Kidney (tissue), 14 donors: ENCODE results near the gene MRTFA. TPM values are rescaled to one million over a fixed set of nuclear protein-coding genes. Genes with fewer than 3 reads are reported as not detected.

Experiments
- DNase-seq, 5 donors: peaks; one replicate each; pipeline ENCODE4 v3.0.0-alpha.2; 2013 to 2020
- FAIRE-seq: peaks from 2 replicates; lab custom pipeline; 2012; peaks lifted over from hg19 to GRCh38; lab: Jason Lieb, UNC
- H3K27ac ChIP-seq, 2 donors: one replicate each; pipeline ENCODE4 v1.7.0; 2013; ENCODE audit warnings: low read depth in 2 of 2, low read length in 2 of 2, inconsistent platforms in 1 of 2
- H3K27me3 ChIP-seq: one replicate; pipeline ENCODE4 v1.7.1; 2013; ENCODE audit warnings: low read length, inconsistent platforms; ENCODE audit not compliant: control insufficient read depth, insufficient read depth
- H3K36me3 ChIP-seq, 3 donors: one replicate each; pipeline versions ENCODE4 v1.7.0 to v1.7.1; 2013; ENCODE audit warnings: low read length in 3 of 3, control low read depth in 1 of 3, inconsistent platforms in 1 of 3; ENCODE audit not compliant: insufficient read depth in 3 of 3, control insufficient read depth in 2 of 3
- H3K4me1 ChIP-seq, 3 donors: one replicate each; pipeline versions ENCODE4 v1.7.0 to v1.7.1; 2013; ENCODE audit warnings: low read length in 3 of 3, inconsistent platforms in 1 of 3, low read depth in 1 of 3; ENCODE audit not compliant: control insufficient read depth in 2 of 3, insufficient read depth in 2 of 3
- H3K4me3 ChIP-seq, 3 donors: one replicate each; pipeline versions ENCODE4 v1.7.0 to v1.8.1; 2013; ENCODE audit warnings: low read length in 3 of 3, control low read depth in 1 of 3, inconsistent platforms in 1 of 3
- H3K9ac ChIP-seq, 3 donors: one replicate each; pipeline versions ENCODE4 v1.7.0 to v1.7.1; 2013; ENCODE audit warnings: low read length in 3 of 3, control low read depth in 1 of 3, inconsistent platforms in 1 of 3
- H3K9me3 ChIP-seq, 3 donors: one replicate each; pipeline versions ENCODE4 v1.7.0 to v1.7.1; 2013; ENCODE audit warnings: low read length in 3 of 3, control low read depth in 1 of 3, inconsistent platforms in 1 of 3; ENCODE audit not compliant: control insufficient read depth in 2 of 3, insufficient read depth in 1 of 3
- intact Hi-C: fragments of 100-400 bp; cut with DNase I; formaldehyde crosslinking; loops from one replicate; pipeline ENCODE4 v1.11.1; 2022
- polyA plus RNA-seq: library from polyadenylated mRNA; stranded (reverse); fragments of 350-450 nt; fragmentation: Illumina TruSeq; extraction: RNeasy Lipid Tissue Mini Kit (QIAGEN cat#74804); gene quantifications from one replicate; pipeline ENCODE4 v1.2.3, GENCODE V29; 2014; ENCODE audit warnings: low read depth, low replicate concordance; ENCODE audit not compliant: insufficient read depth
- total RNA-seq: library from RNA; stranded (reverse); fragmentation: NEBNext Ultra II Directional; extraction: Animal tissue kit (Norgen Biotek cat#: 25700); gene quantifications from one replicate; pipeline ENCODE4 v1.2.1, GENCODE V29; 2021
- TF ChIP-seq, protein P1 (sequence below): IDR thresholded peaks from 3 replicates; pipeline ENCODE4 v1.5.1; 2012; ENCODE audit warnings: mild to moderate bottlenecking, moderate library complexity, borderline replicate concordance; ENCODE audit not compliant: insufficient read depth; ENCODE audit errors: extremely low read depth
- donor health status: control.
- donor health status: control.
- donor health status: control.
- donor health status: control.
- donor health status: control.
- donor health status: DM: yes; HTN: yes; CAD: no.
- donor health status: Normal renal cell carcinoma (clear cell type).

Gene MRTFA
- total and polyA plus RNA-seq, 2 donors from 2014 or later: 12.5 to 59.9 TPM

- TF ChIP-seq, protein P1, sequence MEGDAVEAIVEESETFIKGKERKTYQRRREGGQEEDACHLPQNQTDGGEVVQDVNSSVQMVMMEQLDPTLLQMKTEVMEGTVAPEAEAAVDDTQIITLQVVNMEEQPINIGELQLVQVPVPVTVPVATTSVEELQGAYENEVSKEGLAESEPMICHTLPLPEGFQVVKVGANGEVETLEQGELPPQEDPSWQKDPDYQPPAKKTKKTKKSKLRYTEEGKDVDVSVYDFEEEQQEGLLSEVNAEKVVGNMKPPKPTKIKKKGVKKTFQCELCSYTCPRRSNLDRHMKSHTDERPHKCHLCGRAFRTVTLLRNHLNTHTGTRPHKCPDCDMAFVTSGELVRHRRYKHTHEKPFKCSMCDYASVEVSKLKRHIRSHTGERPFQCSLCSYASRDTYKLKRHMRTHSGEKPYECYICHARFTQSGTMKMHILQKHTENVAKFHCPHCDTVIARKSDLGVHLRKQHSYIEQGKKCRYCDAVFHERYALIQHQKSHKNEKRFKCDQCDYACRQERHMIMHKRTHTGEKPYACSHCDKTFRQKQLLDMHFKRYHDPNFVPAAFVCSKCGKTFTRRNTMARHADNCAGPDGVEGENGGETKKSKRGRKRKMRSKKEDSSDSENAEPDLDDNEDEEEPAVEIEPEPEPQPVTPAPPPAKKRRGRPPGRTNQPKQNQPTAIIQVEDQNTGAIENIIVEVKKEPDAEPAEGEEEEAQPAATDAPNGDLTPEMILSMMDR: no peak
- Histone ChIP-seq H3K9ac (no peak overlapping the region), H3K9me3 (no peaks in the 10 kb centered on the region), H3K27ac (no peak overlapping the region), H3K4me1 (peaks cover 0 to 11% (median 0%) of the 10 kb centered on the region in 3 donors), H3K4me3 (no peak overlapping the region), H3K36me3 (no peaks in the 10 kb centered on the region), H3K27me3 (no peaks in the 10 kb centered on the region)
- no peak for DNase-seq
- intact Hi-C loops: no loop called here
- no peak for FAIRE-seq
Measured at GRCh38 chr22:40681451-40681850, 44.9 kb upstream of the MRTFA start.

DNA sequence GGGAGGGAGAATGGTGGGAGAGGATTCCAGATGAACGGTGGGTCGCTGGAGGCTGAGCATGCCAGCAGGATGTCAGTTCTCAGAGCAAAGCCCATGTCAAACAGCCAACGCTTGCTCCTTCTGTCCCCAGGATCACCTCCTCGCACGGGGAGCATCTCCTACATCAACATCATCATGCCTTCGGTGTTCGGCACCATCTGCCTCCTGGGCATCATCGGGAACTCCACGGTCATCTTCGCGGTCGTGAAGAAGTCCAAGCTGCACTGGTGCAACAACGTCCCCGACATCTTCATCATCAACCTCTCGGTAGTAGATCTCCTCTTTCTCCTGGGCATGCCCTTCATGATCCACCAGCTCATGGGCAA is 44.3 kb upstream of the MRTFA start:
- Histone ChIP-seq H3K27me3 (no peaks in the 10 kb centered on the region), H3K4me3 (no peak overlapping the region), H3K27ac (no peak overlapping the region), H3K4me1 (peaks cover 0 to 11% (median 0%) of the 10 kb centered on the region in 3 donors), H3K36me3 (no peaks in the 10 kb centered on the region), H3K9ac (no peak overlapping the region), H3K9me3 (no peaks in the 10 kb centered on the region)
- FAIRE-seq (no peak), DNase-seq (no peak)
- intact Hi-C loops: no loop called here
- TF ChIP-seq, protein P1: no peak

GRCh38 chr22:40679964-40680818 is 43.7 kb upstream of the MRTFA start:
- Histone ChIP-seq H3K36me3 (no peaks in the 10 kb centered on the region), H3K27ac (no peak overlapping the region), H3K9ac (no peak overlapping the region), H3K9me3 (no peaks in the 10 kb centered on the region), H3K4me3 (no peak overlapping the region), H3K4me1 (peaks cover 0 to 11% (median 0%) of the 10 kb centered on the region in 3 donors), H3K27me3 (no peaks in the 10 kb centered on the region)
- TF ChIP-seq, protein P1: no peak
- FAIRE-seq (no peak), DNase-seq (peak in 3 of 5 donors; percentile 15 to 42 (median 32))
- intact Hi-C loops: no loop called here
